ENCODE measurements around the gene GPR50. TPM values are rescaled to one million over a fixed set of nuclear protein-coding genes. Genes with fewer than 3 reads are reported as not detected.

The GPR50 gene
- 0.13 to 0.32 TPM (median 0.24 TPM) in 5 replicates for total RNA-seq (2022; extraction: Qiagen RNA extraction)

DNA sequence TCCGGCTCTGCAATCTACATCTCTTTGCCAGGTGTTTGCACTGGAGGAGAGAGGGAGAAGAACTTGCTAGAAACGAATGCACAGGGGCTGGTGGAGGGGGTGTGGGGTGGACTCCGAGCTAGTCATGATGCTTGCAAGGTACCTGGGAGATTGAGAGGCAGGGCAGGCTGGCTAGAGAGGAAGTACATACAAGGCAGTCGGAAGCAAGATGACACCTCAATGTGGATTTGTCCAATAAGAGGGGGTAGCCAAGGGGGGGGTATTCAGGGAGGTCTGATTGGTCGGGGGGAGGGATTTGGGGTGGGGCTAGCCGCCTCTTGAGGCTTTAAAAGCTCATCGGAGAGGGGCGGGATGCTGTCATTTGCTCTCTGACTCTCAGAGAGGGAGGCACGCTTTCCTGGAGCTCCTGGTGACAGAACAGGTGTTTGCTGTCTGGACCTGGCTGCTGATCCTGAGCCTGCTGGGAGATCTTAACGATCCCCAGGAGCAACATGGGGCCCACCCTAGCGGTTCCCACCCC, at the start of gene GPR50:
TSS of gene GPR50 (plus strand) at position 354 of the 520 bp plus-strand sequence. CDS start at position 492, 138 bp downstream.

Other genes with a start within 250 kb of the GPR50 start
- 125 to 150 TPM (median 145 TPM) in 5 replicates for gene HMGB3, start 193.2 kb upstream of the GPR50 start, total RNA-seq (2022; extraction: Qiagen RNA extraction)
- 21.7 to 26.7 TPM (median 24.5 TPM) in 5 replicates for gene VMA21, start 220.6 kb downstream of the GPR50 start, total RNA-seq (2022; extraction: Qiagen RNA extraction)

All from A549 treated with Hydrocortisone at 1 μM for 4 hours (cell line).